GM10266 (cell line): ENCODE data around the gene UCP3.

Source experiments
- DNase-seq: peaks from one replicate; pipeline ENCODE4 v3.0.0; 2012; ENCODE audit errors: extremely low spot score
- CTCF ChIP-seq: IDR thresholded peaks from 2 replicates; pipeline ENCODE4 v1.5.1; 2012; ENCODE audit warnings: mild to moderate bottlenecking, low read depth; ENCODE audit not compliant: control insufficient read depth, insufficient read depth; ENCODE audit errors: missing control alignments

The UCP3 gene

GRCh38 chr11:73968356-73968966 is 40.4 kb downstream of the UCP3 start:
- TF ChIP-seq CTCF, result no peak
- DNase-seq, result no peak

- no peak for DNase-seq
- no peak for TF ChIP-seq CTCF
These were observed 43.1 kb downstream of the UCP3 start for GRCh38 chr11:73965764-73966121.

- no peak for DNase-seq
- no peak for TF ChIP-seq CTCF
These were observed 43.7 kb downstream of the UCP3 start for GRCh38 chr11:73965076-73965763.

- TF ChIP-seq CTCF, result no peak
- DNase-seq, result no peak
These were observed 45.0 kb downstream of the UCP3 start for GRCh38 chr11:73963861-73964260.

- no peak for DNase-seq
- TF ChIP-seq CTCF, result no peak
These were observed 46.7 kb downstream of the UCP3 start for GRCh38 chr11:73962101-73962705.

GRCh38 chr11:73961321-73961720 is 47.6 kb downstream of the UCP3 start:
- DNase-seq, result no peak
- TF ChIP-seq CTCF, result no peak

GRCh38 chr11:73958521-73959141 is 50.3 kb downstream of the UCP3 start:
- DNase-seq, result no peak
- TF ChIP-seq CTCF, result no peak
